GM23338 (cell line): ENCODE measurements around the gene AOPEP. TPM values are rescaled to one million over a fixed set of nuclear protein-coding genes. Genes with fewer than 3 reads are reported as not detected.
A peak's percentile ranks its signal among the peaks of the same experiment; 100 is the strongest.

Source experiments
- ATAC-seq: fragments of 200-7000 bp; cut with Tn5 transposase; 3 replicates; pipeline ENCODE4 v1.9.1; 2020
- DNase-seq: peaks from one replicate; pipeline ENCODE4 v3.0.0-alpha.2; 2015; ENCODE audit warnings: low spot score
- H2AFZ ChIP-seq: fragments of 200-600 bp; sonication (generic); 2 replicates; pipeline ENCODE4 v1.8.0; 2016; ENCODE audit warnings: antibody characterized with exemption, mild to moderate bottlenecking, moderate library complexity
- H3F3A ChIP-seq: fragments of 200-600 bp; sonication (generic); replicated peaks from 2 replicates; pipeline ENCODE4 v1.8.0; 2017; ENCODE audit warnings: antibody characterized with exemption, mixed run types, low read depth
- H3K27ac ChIP-seq: fragments of 200-600 bp; sonication (generic); 2 replicates; pipeline ENCODE4 v1.6.1; 2016; ENCODE audit warnings: low read depth
- H3K27me3 ChIP-seq: fragments of 200-600 bp; sonication (generic); 2 replicates; pipeline ENCODE4 v1.8.0; 2016; ENCODE audit warnings: mild to moderate bottlenecking, mixed run types, moderate library complexity; ENCODE audit not compliant: insufficient read depth
- H3K36me3 ChIP-seq: fragments of 200-600 bp; sonication (generic); 2 replicates; pipeline ENCODE4 v1.8.0; 2016; ENCODE audit warnings: mild to moderate bottlenecking; ENCODE audit not compliant: insufficient read depth
- H3K4me1 ChIP-seq: fragments of 200-600 bp; sonication (generic); 2 replicates; pipeline ENCODE4 v1.8.0; 2016; ENCODE audit warnings: mild to moderate bottlenecking, moderate library complexity; ENCODE audit not compliant: insufficient read depth
- H3K4me2 ChIP-seq: fragments of 200-600 bp; sonication (generic); 2 replicates; pipeline ENCODE4 v1.7.1; 2017; ENCODE audit warnings: mixed run types
- H3K4me3 ChIP-seq: fragments of 200-600 bp; sonication (generic); 2 replicates; pipeline ENCODE4 v1.6.1; 2016; ENCODE audit warnings: mixed run types
- H3K79me2 ChIP-seq: fragments of 200-600 bp; sonication (generic); replicated peaks from 2 replicates; pipeline ENCODE4 v1.8.0; 2017; ENCODE audit warnings: mild to moderate bottlenecking; ENCODE audit not compliant: insufficient read depth
- H3K9me2 ChIP-seq: fragments of 200-600 bp; sonication (generic); 2 replicates; pipeline ENCODE4 v1.8.0; 2017; ENCODE audit not compliant: insufficient read depth
- H4K20me1 ChIP-seq: fragments of 200-600 bp; sonication (generic); replicated peaks from 2 replicates; pipeline ENCODE4 v1.8.0; 2017; ENCODE audit warnings: mild to moderate bottlenecking; ENCODE audit not compliant: insufficient read depth
- H3K27ac Mint-ChIP-seq: 2 replicates; pipeline ENCODE4 v1.8.0; 2020; ENCODE audit warnings: inconsistent platforms, mild to moderate bottlenecking, moderate library complexity, mixed read lengths
- H3K27me3 Mint-ChIP-seq: 3 replicates; pipeline ENCODE4 v1.8.0; 2022; ENCODE audit warnings: low read depth, mild to moderate bottlenecking, moderate library complexity, mixed read lengths, inconsistent platforms; ENCODE audit not compliant: insufficient read depth, poor library complexity
- H3K36me3 Mint-ChIP-seq: 3 replicates; pipeline ENCODE4 v1.8.0; 2021; ENCODE audit warnings: low read depth, mild to moderate bottlenecking, inconsistent platforms, moderate library complexity, mixed read lengths
- H3K4me1 Mint-ChIP-seq: 3 replicates; pipeline ENCODE4 v1.8.0; 2020; ENCODE audit warnings: mild to moderate bottlenecking, inconsistent platforms, mixed read lengths
- H3K4me3 Mint-ChIP-seq: 3 replicates; pipeline ENCODE4 v1.8.0; 2021; ENCODE audit warnings: moderate library complexity, mild to moderate bottlenecking, inconsistent platforms, mixed read lengths
- H3K9me3 Mint-ChIP-seq: 3 replicates; pipeline ENCODE4 v1.8.0; 2020; ENCODE audit warnings: moderate library complexity, mild to moderate bottlenecking, inconsistent platforms, mixed read lengths
- CREB1 ChIP-seq: fragments of 250-450 bp; sonication (Bioruptor Pico); IDR thresholded peaks from 2 replicates; pipeline ENCODE4 v1.5.0; 2020; ENCODE audit warnings: low read depth, mild to moderate bottlenecking, moderate library complexity
- EZH2 ChIP-seq: fragments of 200-600 bp; sonication (generic); IDR thresholded peaks from one replicate; pipeline ENCODE4 v1.8.0; 2017; ENCODE audit warnings: antibody characterized with exemption, mild to moderate bottlenecking, low read depth; ENCODE audit not compliant: unreplicated experiment
- EZH2phosphoT487 ChIP-seq: fragments of 200-600 bp; sonication (generic); IDR thresholded peaks from one replicate; pipeline ENCODE4 v1.8.1; 2018; ENCODE audit warnings: antibody characterized with exemption; ENCODE audit not compliant: unreplicated experiment
- NANOG ChIP-seq: IDR thresholded peaks from 2 replicates; pipeline ENCODE4 v1.6.1; 2016; ENCODE audit warnings: antibody characterized with exemption, borderline replicate concordance
- POLR2AphosphoS5 ChIP-seq: IDR thresholded peaks from 2 replicates; pipeline ENCODE4 v1.6.1; 2016; ENCODE audit warnings: antibody characterized with exemption, low read depth
- ZNF114 ChIP-seq: fragments of 250-450 bp; sonication (Bioruptor Pico); IDR thresholded peaks from 2 replicates; pipeline ENCODE4 v1.5.0; 2020; ENCODE audit warnings: mild to moderate bottlenecking, moderate library complexity
- ZNF331 ChIP-seq: fragments of 250-450 bp; sonication (Bioruptor Pico); IDR thresholded peaks from 2 replicates; pipeline ENCODE4 v1.5.0; 2020; ENCODE audit warnings: low read depth, mild to moderate bottlenecking, moderate library complexity
- polyA plus RNA-seq: library from polyadenylated mRNA; unstranded; fragments of >200 nt; fragmentation: Nextera tagmentation; extraction: Ambion mirVana; gene quantifications from 2 replicates; pipeline ENCODE4 v1.2.1, GENCODE V29; 2016
- total RNA-seq: library from RNA; depleted of rRNA; stranded (reverse); fragments of >200 nt; shearing (Covaris generic); gene quantifications from 2 replicates; pipeline ENCODE4 v1.2.3, GENCODE V29; 2014
- TF ChIP-seq, protein P1 (sequence below), 2 experiments: fragments of 200-600 bp in 1 of 2; sonication (generic) in 1 of 2; conservative IDR thresholded peaks; 2 replicates each; pipeline versions ENCODE4 v1.5.1 to v1.6.1; 2016 to 2017; ENCODE audit warnings: antibody characterized with exemption in 2 of 2, low read depth in 2 of 2, mild to moderate bottlenecking in 2 of 2, moderate library complexity in 1 of 2
- TF ChIP-seq, protein P2 (sequence below): fragments of 250-450 bp; sonication (Bioruptor Pico); IDR thresholded peaks from 2 replicates; pipeline ENCODE4 v1.5.0; 2020; ENCODE audit warnings: mild to moderate bottlenecking, moderate library complexity
- TF ChIP-seq, protein P3 (sequence below): IDR thresholded peaks from 2 replicates; pipeline ENCODE4 v1.6.1; 2016; ENCODE audit warnings: antibody characterized with exemption

Gene AOPEP
- total and polyA plus RNA-seq, 2 experiments from 2014 or later = 7.0 to 16.5 TPM

DNA sequence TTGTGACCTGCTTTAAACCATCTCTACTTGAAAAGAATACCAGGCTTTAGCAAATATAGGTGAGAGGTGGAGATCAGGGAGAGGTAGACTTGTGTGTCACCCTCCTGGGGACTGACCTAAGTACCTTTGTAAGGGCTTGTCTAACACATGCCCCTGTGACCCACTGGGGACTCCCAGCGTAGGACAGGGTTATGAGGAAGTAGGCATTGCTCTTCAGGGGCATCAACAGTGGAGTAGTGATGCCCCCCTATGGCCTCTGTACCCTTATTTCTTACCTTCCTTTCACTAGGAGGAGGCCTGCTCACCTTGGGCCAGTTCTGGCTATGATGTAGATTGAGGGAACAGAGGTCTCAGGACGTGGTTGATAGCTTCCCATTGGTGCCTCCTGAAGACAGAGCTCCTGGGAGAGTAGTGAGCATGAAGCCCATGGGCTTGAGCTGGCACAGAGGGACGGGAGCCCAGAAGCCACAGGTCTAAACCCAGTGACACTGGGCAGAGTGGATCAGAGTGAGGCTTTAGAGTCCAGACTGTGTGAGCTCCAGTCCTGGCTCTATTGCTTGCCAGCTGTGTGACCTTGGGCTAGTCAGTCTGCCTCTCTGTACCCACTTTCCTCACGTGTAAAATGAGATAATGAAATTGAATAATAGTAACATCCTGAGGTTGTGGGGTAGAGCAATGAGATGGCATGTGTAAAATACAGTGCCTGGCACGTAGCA, 191.7 kb downstream of the AOPEP start:
- H3K36me3 ChIP-seq = no peaks in the 10 kb centered on the region
- H3K4me1 ChIP-seq = peaks cover 35% of the 10 kb centered on the region
- no peak for ATAC-seq
- H3F3A ChIP-seq = 0 out of 2 replicates have a peak, but pooled peaks cover 2% of the 10 kb centered on the region
- H3K4me3 ChIP-seq = no peak overlapping the region
- Mint-ChIP-seq H3K27ac (no peak overlapping the region), H3K4me1 (peaks cover 75% of the 10 kb centered on the region), H3K36me3 (no peaks in the 10 kb centered on the region), H3K9me3 (no peaks in the 10 kb centered on the region), H3K4me3 (no peak overlapping the region), H3K27me3 (peaks cover 5% of the 10 kb centered on the region)
- H4K20me1 ChIP-seq = no peaks in the 10 kb centered on the region
- no peak for DNase-seq
- H3K9me2 ChIP-seq = no peaks in the 10 kb centered on the region
- no peak overlapping the region for H2AFZ ChIP-seq
- no peaks in the 10 kb centered on the region for H3K79me2 ChIP-seq
- H3K27ac ChIP-seq = no peak overlapping the region
- no peaks in the 10 kb centered on the region for H3K27me3 ChIP-seq
- no peak for TF ChIP-seq EZH2
- TF ChIP-seq, protein P1, sequence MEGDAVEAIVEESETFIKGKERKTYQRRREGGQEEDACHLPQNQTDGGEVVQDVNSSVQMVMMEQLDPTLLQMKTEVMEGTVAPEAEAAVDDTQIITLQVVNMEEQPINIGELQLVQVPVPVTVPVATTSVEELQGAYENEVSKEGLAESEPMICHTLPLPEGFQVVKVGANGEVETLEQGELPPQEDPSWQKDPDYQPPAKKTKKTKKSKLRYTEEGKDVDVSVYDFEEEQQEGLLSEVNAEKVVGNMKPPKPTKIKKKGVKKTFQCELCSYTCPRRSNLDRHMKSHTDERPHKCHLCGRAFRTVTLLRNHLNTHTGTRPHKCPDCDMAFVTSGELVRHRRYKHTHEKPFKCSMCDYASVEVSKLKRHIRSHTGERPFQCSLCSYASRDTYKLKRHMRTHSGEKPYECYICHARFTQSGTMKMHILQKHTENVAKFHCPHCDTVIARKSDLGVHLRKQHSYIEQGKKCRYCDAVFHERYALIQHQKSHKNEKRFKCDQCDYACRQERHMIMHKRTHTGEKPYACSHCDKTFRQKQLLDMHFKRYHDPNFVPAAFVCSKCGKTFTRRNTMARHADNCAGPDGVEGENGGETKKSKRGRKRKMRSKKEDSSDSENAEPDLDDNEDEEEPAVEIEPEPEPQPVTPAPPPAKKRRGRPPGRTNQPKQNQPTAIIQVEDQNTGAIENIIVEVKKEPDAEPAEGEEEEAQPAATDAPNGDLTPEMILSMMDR (conservative IDR thresholded peaks at IDR 0.05; ENCODE audit: low read depth in 2 of 2) = peak in 1 of 2 experiments; percentile 23; a peak in 2 of 4 replicates
- TF ChIP-seq EZH2phosphoT487 = no peak
- no peak overlapping the region for H3K4me2 ChIP-seq

DNA sequence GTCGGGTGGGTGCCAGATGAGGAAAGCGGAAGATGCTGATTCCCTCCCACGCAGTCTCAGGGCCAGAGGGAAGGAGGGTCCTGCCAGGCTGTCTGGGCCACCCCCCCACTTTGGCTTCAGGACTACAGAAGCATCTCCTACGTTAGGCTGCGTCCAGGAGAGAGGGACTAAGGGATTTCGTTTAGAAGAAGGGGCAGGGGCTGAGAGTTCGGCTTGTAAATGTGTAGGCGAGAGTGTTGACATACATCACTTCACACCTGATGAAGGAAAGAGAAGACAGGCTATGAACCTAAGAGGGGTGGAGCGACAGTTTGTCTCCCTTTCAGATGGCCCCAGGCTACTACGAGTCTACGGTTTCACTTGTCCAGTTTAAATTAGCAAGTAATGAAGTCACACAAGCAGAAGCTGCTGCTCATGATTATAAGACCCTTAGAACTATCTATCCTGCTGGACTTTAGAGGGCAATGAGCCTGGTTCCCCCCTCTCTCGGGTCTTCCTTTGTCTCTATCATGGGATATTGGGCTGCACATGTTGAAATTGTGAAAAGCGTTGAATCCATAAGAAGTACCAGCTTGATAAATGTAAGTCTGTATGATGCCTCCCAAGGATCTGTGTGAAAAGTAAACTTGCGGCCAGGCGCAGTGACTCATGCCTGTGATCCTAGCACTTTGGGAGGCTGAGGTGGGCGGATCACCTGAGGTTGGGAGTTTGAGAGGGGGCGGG, 193.0 kb downstream of the AOPEP start:
- H3K27me3 Mint-ChIP-seq = peaks cover 5% of the 10 kb centered on the region
- Histone ChIP-seq H3K27me3 (no peaks in the 10 kb centered on the region), H3K27ac (no peak overlapping the region), H3K36me3 (no peaks in the 10 kb centered on the region), H4K20me1 (no peaks in the 10 kb centered on the region), H3K4me3 (no peak overlapping the region), H3K4me2 (no peak overlapping the region), H2AFZ (no peak overlapping the region), H3K9me2 (no peaks in the 10 kb centered on the region), H3F3A (0 out of 2 replicates have a peak, but pooled peaks cover 2% of the 10 kb centered on the region), H3K79me2 (no peaks in the 10 kb centered on the region), H3K4me1 (peaks cover 24% of the 10 kb centered on the region)
- H3K9me3 Mint-ChIP-seq = no peaks in the 10 kb centered on the region
- H3K4me3 Mint-ChIP-seq = no peak overlapping the region
- TF ChIP-seq EZH2 (no peak), POLR2AphosphoS5 (no peak), ZNF331 (no peak), CREB1 (CRISPR knock-in tag) (no peak), NANOG (no peak), ZNF114 (CRISPR knock-in tag) (no peak)
- TF ChIP-seq, protein P2, sequence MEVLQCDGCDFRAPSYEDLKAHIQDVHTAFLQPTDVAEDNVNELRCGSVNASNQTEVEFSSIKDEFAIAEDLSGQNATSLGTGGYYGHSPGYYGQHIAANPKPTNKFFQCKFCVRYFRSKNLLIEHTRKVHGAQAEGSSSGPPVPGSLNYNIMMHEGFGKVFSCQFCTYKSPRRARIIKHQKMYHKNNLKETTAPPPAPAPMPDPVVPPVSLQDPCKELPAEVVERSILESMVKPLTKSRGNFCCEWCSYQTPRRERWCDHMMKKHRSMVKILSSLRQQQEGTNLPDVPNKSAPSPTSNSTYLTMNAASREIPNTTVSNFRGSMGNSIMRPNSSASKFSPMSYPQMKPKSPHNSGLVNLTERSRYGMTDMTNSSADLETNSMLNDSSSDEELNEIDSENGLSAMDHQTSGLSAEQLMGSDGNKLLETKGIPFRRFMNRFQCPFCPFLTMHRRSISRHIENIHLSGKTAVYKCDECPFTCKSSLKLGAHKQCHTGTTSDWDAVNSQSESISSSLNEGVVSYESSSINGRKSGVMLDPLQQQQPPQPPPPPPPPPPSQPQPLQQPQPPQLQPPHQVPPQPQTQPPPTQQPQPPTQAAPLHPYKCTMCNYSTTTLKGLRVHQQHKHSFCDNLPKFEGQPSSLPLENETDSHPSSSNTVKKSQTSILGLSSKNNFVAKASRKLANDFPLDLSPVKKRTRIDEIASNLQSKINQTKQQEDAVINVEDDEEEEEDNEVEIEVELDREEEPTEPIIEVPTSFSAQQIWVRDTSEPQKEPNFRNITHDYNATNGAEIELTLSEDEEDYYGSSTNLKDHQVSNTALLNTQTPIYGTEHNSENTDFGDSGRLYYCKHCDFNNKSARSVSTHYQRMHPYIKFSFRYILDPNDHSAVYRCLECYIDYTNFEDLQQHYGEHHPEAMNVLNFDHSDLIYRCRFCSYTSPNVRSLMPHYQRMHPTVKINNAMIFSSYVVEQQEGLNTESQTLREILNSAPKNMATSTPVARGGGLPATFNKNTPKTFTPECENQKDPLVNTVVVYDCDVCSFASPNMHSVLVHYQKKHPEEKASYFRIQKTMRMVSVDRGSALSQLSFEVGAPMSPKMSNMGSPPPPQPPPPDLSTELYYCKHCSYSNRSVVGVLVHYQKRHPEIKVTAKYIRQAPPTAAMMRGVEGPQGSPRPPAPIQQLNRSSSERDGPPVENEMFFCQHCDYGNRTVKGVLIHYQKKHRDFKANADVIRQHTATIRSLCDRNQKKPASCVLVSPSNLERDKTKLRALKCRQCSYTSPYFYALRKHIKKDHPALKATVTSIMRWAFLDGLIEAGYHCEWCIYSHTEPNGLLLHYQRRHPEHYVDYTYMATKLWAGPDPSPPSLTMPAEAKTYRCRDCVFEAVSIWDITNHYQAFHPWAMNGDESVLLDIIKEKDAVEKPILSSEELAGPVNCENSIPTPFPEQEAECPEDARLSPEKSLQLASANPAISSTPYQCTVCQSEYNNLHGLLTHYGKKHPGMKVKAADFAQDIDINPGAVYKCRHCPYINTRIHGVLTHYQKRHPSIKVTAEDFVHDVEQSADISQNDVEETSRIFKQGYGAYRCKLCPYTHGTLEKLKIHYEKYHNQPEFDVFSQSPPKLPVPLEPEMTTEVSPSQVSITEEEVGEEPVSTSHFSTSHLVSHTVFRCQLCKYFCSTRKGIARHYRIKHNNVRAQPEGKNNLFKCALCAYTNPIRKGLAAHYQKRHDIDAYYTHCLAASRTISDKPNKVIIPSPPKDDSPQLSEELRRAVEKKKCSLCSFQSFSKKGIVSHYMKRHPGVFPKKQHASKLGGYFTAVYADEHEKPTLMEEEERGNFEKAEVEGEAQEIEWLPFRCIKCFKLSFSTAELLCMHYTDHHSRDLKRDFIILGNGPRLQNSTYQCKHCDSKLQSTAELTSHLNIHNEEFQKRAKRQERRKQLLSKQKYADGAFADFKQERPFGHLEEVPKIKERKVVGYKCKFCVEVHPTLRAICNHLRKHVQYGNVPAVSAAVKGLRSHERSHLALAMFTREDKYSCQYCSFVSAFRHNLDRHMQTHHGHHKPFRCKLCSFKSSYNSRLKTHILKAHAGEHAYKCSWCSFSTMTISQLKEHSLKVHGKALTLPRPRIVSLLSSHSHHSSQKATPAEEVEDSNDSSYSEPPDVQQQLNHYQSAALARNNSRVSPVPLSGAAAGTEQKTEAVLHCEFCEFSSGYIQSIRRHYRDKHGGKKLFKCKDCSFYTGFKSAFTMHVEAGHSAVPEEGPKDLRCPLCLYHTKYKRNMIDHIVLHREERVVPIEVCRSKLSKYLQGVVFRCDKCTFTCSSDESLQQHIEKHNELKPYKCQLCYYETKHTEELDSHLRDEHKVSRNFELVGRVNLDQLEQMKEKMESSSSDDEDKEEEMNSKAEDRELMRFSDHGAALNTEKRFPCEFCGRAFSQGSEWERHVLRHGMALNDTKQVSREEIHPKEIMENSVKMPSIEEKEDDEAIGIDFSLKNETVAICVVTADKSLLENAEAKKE (CRISPR knock-in tag) = no peak
- TF ChIP-seq, protein P3, sequence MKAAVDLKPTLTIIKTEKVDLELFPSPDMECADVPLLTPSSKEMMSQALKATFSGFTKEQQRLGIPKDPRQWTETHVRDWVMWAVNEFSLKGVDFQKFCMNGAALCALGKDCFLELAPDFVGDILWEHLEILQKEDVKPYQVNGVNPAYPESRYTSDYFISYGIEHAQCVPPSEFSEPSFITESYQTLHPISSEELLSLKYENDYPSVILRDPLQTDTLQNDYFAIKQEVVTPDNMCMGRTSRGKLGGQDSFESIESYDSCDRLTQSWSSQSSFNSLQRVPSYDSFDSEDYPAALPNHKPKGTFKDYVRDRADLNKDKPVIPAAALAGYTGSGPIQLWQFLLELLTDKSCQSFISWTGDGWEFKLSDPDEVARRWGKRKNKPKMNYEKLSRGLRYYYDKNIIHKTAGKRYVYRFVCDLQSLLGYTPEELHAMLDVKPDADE = no peak
- H3K36me3 Mint-ChIP-seq = no peaks in the 10 kb centered on the region
- H3K27ac Mint-ChIP-seq = no peak overlapping the region
- DNase-seq (no peak), ATAC-seq (no peak)
- H3K4me1 Mint-ChIP-seq = peaks cover 65% of the 10 kb centered on the region
